Hepatocyte (in vitro differentiated cells): ENCODE data around the gene C5orf15. TPM values are rescaled to one million over a fixed set of nuclear protein-coding genes. Genes with fewer than 3 reads are reported as not detected.

Source experiments
- DNase-seq: peaks from one replicate; pipeline ENCODE4 v3.0.0-alpha.2; 2016; ENCODE audit warnings: low spot score
- H2AFZ ChIP-seq: fragments of 200-600 bp; sonication (generic); 2 replicates; pipeline ENCODE4 v1.6.0; 2016; ENCODE audit warnings: antibody characterized with exemption, mild to moderate bottlenecking
- H3K27ac ChIP-seq: fragments of 200-600 bp; sonication (generic); 2 replicates; pipeline ENCODE4 v1.5.1; 2016; ENCODE audit warnings: mild to moderate bottlenecking
- H3K27me3 ChIP-seq: fragments of 200-600 bp; sonication (generic); 2 replicates; pipeline ENCODE4 v1.6.1; 2016
- H3K36me3 ChIP-seq: fragments of 200-600 bp; sonication (generic); replicated peaks from 2 replicates; pipeline ENCODE4 v1.5.1; 2016; ENCODE audit warnings: low read depth; ENCODE audit not compliant: insufficient read depth
- H3K4me1 ChIP-seq: fragments of 200-600 bp; sonication (generic); 2 replicates; pipeline ENCODE4 v1.5.1; 2016; ENCODE audit warnings: mild to moderate bottlenecking, moderate library complexity; ENCODE audit not compliant: insufficient read depth
- H3K4me2 ChIP-seq: fragments of 200-600 bp; sonication (generic); 2 replicates; pipeline ENCODE4 v1.6.0; 2016
- H3K4me3 ChIP-seq: fragments of 200-600 bp; sonication (generic); 2 replicates; pipeline ENCODE4 v1.5.1; 2016; ENCODE audit warnings: mild to moderate bottlenecking
- H3K79me2 ChIP-seq: fragments of 200-600 bp; sonication (generic); 2 replicates; pipeline ENCODE4 v1.6.0; 2017; ENCODE audit warnings: mild to moderate bottlenecking
- H3K9me2 ChIP-seq: fragments of 200-600 bp; sonication (generic); replicated peaks from 2 replicates; pipeline ENCODE4 v1.6.0; 2017; ENCODE audit warnings: mild to moderate bottlenecking; ENCODE audit not compliant: insufficient read depth
- H3K9me3 ChIP-seq: fragments of 200-600 bp; sonication (generic); 2 replicates; pipeline ENCODE4 v1.5.1; 2016; ENCODE audit warnings: low read depth, mild to moderate bottlenecking
- H4K20me1 ChIP-seq: fragments of 200-600 bp; sonication (generic); 2 replicates; pipeline ENCODE4 v1.6.0; 2016; ENCODE audit warnings: mild to moderate bottlenecking; ENCODE audit not compliant: insufficient read depth, poor library complexity, severe bottlenecking
- EZH2 ChIP-seq: fragments of 200-600 bp; sonication (generic); IDR thresholded peaks from 2 replicates; pipeline ENCODE4 v1.6.1; 2016; ENCODE audit warnings: antibody characterized with exemption, mild to moderate bottlenecking, borderline replicate concordance
- EZH2phosphoT487 ChIP-seq: fragments of 200-600 bp; sonication (generic); IDR thresholded peaks from one replicate; pipeline ENCODE4 v1.6.1; 2018; ENCODE audit warnings: antibody characterized with exemption, mild to moderate bottlenecking, low read depth, moderate library complexity; ENCODE audit not compliant: unreplicated experiment, severe bottlenecking
- WGBS: methylation state at CpG from one replicate; pipeline ENCODE4 v1.1.6; 2016; ENCODE audit warnings: low lambda C conversion rate; ENCODE audit errors: missing lambda C conversion rate; 5-methylcytosine and 5-hydroxymethylcytosine counted together
- polyA plus RNA-seq: library from polyadenylated mRNA; unstranded; fragments of >200 nt; fragmentation: Nextera tagmentation; extraction: Ambion mirVana; gene quantifications from 2 replicates; pipeline ENCODE4 v1.2.1, GENCODE V29; 2016
- total RNA-seq: library from RNA; depleted of rRNA; stranded (reverse); fragments of >200 nt; gene quantifications from 2 replicates; pipeline ENCODE4 v1.2.3, GENCODE V29; 2014
- TF ChIP-seq, protein P1 (sequence below): fragments of 200-600 bp; sonication (generic); IDR thresholded peaks from 2 replicates; pipeline ENCODE4 v1.5.1; 2016; ENCODE audit warnings: antibody characterized with exemption, mild to moderate bottlenecking; ENCODE audit not compliant: poor library complexity

Gene C5orf15
- total and polyA plus RNA-seq, 2 experiments from 2014 or later: 76.6 to 124 TPM

DNA sequence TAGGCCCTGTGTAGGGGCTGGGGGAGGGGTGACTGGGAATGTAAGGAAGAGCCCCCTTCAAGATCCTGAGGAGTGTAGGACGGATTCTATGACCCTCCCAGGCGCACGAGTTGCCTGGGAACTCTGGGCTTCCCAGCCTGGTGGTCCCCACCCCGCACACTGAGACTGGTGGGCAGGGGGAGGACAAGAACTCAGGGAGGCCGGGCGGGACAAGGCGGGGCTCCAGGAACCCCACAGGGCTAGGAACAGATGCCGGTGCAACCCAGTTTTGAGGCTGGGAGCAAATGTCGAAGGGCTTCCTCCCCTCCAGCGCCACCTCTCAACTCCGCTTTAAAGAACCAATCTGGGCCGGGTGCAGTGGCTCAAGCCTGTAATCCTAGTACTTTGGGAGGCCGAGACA lies 37.7 kb upstream of the C5orf15 start:
- TF ChIP-seq EZH2 (no peak), EZH2phosphoT487 (no peak)
- TF ChIP-seq, protein P1, sequence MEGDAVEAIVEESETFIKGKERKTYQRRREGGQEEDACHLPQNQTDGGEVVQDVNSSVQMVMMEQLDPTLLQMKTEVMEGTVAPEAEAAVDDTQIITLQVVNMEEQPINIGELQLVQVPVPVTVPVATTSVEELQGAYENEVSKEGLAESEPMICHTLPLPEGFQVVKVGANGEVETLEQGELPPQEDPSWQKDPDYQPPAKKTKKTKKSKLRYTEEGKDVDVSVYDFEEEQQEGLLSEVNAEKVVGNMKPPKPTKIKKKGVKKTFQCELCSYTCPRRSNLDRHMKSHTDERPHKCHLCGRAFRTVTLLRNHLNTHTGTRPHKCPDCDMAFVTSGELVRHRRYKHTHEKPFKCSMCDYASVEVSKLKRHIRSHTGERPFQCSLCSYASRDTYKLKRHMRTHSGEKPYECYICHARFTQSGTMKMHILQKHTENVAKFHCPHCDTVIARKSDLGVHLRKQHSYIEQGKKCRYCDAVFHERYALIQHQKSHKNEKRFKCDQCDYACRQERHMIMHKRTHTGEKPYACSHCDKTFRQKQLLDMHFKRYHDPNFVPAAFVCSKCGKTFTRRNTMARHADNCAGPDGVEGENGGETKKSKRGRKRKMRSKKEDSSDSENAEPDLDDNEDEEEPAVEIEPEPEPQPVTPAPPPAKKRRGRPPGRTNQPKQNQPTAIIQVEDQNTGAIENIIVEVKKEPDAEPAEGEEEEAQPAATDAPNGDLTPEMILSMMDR: no peak
- Histone ChIP-seq H2AFZ (no peak overlapping the region), H3K9me3 (no peaks in the 10 kb centered on the region), H3K4me1 (peaks cover 30% of the 10 kb centered on the region), H3K27ac (peak overlapping the region; percentile 100), H3K27me3 (no peaks in the 10 kb centered on the region), H3K79me2 (peaks cover 52% of the 10 kb centered on the region), H3K9me2 (no peaks in the 10 kb centered on the region), H3K4me3 (no peak overlapping the region), H3K4me2 (peak overlapping the region; percentile 90), H3K36me3 (no peaks in the 10 kb centered on the region), H4K20me1 (peaks cover 26% of the 10 kb centered on the region)
- DNase-seq: no peak
- WGBS: 84% methylated on average over 11 of the region's 13 CpGs

DNA sequence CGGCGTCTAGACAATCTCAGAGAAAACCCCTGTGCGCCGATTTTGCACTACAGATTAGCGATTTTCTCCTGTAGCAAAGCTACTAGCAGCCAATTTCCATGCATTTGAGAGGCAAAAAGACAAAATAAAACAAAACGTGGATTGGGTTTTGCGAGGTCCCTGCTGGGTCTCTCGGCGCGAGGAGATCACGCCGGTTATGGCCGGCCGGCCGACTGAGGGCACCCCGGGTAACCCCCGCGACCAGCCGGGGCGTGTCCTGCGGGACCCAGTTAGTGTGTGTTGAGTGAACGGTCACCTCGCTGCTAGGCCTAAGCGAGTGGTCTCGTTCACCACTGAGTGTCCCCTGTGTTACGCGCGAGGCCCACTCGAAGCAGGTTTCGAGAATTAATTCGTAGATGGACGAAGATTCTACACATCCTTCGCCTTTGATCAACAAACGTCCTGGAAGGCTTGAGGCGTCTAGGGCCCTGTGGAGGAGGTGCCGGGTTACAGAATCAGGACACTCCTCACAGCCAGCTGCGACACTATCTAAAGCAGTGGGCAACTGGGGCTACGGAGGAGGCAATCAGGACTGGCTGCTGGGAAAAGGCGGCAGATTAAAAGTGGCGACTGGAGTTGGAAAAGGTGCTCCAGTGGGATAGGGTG lies 37.1 kb upstream of the C5orf15 start:
- 13% methylated on average over 40 of the region's 40 CpGs for WGBS
- peak; percentile 37 for DNase-seq
- no peaks in the 10 kb centered on the region for H3K36me3 ChIP-seq

DNA sequence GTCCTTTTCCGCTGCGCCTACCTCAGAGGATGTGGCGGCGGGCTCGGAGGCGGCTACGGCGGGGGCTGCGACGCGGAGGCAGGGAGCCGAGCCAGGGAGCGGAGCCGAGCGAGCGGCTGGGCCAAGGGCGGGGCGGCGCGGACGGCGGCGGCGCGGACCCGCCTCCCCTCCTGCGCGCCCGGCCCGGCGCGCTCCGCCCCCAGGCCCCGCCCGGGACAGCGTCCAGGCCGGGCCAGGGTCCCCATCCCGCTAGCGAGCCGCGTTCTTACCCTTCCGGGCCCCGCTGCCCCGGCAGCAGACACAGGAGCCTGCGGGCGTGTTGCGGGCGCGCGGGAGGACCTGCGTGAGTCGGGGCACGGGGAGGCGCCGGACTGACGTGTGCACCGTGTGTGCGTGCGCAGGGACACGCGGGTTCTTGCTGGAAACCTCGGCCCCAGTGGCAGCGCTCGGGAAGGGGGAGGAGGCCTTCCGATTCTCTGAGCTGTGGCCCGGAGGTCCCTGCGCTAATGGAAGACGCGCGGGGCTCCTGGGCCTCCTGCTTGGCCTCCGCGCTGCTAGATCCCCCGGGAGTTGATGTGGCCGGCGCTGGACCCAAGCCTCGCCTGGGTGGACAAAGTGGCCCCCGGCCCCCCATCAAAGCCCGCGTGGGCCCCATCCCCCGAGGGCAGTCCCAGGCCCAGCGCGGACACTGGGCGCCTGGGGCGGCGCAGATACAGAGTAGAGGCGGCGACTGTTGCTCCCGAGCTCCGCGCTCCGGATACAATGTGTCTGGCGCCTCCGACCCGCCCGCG lies 36.4 kb upstream of the C5orf15 start, which contains the start of gene VDAC1:
VDAC1 (minus strand) TSS at position 350 of the 791 bp plus-strand sequence. CDS start 11,963 bp downstream, outside the sequence.
- Histone ChIP-seq H3K9me2 (no peaks in the 10 kb centered on the region), H4K20me1 (peaks cover 39% of the 10 kb centered on the region), H3K4me3 (peak within 1 kb of the TSS; percentile 99), H3K36me3 (no peaks in the 10 kb centered on the region), H3K9me3 (no peaks in the 10 kb centered on the region), H3K27me3 (no peaks in the 10 kb centered on the region), H3K4me2 (peak within 1 kb of the TSS; percentile 90), H3K79me2 (peaks cover 65% of the 10 kb centered on the region), H3K4me1 (peaks cover 43% of the 10 kb centered on the region), H2AFZ (peak within 1 kb of the TSS; percentile 85), H3K27ac (peak within 1 kb of the TSS; percentile 100)
- WGBS: under 1% methylated on average over 63 of the region's 96 CpGs
- DNase-seq: peak; percentile 94
- TF ChIP-seq, protein P1: no peak
- TF ChIP-seq EZH2 (no peak), EZH2phosphoT487 (no peak)

More for the DNA sequence above, 37.1 kb upstream of the C5orf15 start:
- H3K9me2 ChIP-seq: no peaks in the 10 kb centered on the region
- H3K27ac ChIP-seq: peak overlapping the region; percentile 100
- H3K4me3 ChIP-seq: peak overlapping the region; percentile 99
- H3K4me1 ChIP-seq: peaks cover 36% of the 10 kb centered on the region
- peaks cover 32% of the 10 kb centered on the region for H4K20me1 ChIP-seq
- TF ChIP-seq EZH2: no peak
- TF ChIP-seq, protein P1: no peak
- no peak for TF ChIP-seq EZH2phosphoT487
- peaks cover 58% of the 10 kb centered on the region for H3K79me2 ChIP-seq
- peak overlapping the region; percentile 85 for H2AFZ ChIP-seq
- H3K27me3 ChIP-seq: no peaks in the 10 kb centered on the region
- H3K9me3 ChIP-seq: no peaks in the 10 kb centered on the region
- peak overlapping the region; percentile 90 for H3K4me2 ChIP-seq
